ENCODE data around the gene SERAC1.
A peak's percentile ranks its signal among the peaks of the same experiment; 100 is the strongest.
"Not testable (repeated sequence)": the region's sequence is repeated elsewhere in the genome, so short reads cannot be mapped to it uniquely, and the experiment has no call there.

The SERAC1 gene

DNA sequence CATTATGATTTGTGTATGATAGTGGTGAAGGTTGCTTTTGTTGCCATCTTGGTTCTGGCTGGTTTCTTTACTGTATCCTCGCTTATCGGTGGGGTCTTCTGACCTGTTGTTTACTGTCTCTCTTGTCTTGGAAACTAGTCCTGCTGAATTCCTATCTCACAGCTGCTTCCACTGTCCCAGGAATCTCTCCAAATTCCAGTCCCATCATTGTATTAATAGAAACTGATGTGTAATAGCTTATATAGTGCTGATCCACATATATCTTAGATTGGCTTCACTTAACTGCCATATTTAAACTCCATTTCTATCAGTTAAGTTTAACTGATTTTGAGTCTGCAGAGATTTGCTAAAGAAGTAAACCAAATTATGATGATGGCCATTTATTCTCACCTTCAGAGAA lies 6.0 kb upstream of the SERAC1 start:
- DNase-seq, result no peak

GRCh38 chr6:158172001-158172400 lies 3.9 kb upstream of the SERAC1 start:
- no peak for DNase-seq

- DNase-seq, result no peak
These were observed 2.6 kb upstream of the SERAC1 start for GRCh38 chr6:158170656-158171081.

DNA sequence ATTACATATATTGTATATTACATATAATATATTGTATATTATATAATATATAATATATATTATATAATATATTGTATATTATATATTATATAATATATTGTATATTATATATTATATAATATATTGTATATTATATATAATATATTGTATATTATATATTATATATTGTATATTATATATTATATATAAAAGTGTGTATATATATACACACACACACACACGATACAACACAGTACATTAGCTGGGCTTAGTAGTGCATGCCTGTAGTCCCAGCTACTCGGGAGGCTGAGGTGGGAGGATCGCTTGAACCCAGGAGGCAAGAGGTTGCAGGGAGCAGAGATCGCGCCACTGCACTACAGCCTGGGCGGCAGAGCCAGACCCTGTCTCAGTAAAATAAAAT lies 1.6 kb upstream of the SERAC1 start:
- DNase-seq, result not testable (repeated sequence)

GRCh38 chr6:158165919-158166416 lies 2.1 kb downstream of the SERAC1 start:
- no peak for DNase-seq

DNA sequence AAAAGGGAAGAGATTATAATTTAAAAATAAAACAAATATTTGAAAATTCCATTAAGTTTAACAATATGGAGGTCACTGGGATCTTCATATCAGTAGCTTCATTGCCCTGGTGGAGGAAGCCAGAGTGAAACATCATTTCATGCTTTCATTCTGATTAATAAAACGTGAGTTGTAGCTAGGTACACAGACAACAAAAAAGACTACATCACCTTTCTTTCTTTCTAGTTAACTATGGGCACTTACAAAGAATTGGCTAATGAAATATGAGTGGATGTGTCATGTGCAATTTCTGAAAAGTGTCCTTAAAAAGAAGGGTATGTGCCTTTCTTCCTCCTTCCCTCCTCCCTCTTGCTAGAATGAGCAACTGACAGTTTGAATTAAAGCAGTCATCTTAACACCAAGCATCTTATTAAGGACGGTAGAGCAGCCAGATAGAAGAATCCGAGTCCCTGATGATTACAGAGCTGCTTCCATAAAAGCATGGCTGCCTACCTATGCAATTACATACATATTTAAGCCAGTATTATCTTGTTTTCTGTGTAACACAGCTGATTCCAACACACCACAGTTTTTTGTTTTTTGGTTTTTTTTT lies 3.4 kb downstream of the SERAC1 start:
- no peak for DNase-seq

DNA sequence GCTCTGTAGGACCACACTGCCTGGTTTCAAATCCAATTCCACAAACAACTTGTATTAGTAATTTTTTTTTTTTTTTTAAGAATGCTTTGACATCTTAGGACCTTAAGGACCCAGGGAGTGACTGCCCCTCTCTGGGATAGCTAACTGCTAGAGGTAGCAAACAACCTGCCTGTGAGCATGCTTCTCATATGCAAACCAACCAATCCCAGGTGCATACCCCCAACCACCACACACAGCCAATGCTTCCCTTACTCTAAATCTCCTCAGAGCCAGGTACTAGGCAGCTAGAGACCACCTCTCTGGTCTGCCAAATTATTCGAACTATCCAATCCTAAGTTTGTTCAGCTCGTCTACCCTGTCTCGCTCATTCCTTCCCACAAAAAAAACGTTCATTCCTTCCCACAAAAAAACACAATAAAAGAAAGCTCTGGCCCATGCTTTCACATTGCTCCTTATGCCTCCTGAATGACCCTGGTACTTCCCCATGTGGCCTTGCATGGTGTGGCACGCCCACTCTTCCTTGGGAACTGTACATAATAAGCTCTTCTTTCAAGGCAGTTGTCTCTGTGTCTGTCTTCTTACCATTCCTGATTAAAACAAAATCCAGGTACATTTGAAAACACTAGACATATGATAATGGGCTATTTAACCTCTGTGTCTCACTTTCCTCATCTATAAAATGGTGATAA lies 6.4 kb downstream of the SERAC1 start:
- no peak for DNase-seq

DNA sequence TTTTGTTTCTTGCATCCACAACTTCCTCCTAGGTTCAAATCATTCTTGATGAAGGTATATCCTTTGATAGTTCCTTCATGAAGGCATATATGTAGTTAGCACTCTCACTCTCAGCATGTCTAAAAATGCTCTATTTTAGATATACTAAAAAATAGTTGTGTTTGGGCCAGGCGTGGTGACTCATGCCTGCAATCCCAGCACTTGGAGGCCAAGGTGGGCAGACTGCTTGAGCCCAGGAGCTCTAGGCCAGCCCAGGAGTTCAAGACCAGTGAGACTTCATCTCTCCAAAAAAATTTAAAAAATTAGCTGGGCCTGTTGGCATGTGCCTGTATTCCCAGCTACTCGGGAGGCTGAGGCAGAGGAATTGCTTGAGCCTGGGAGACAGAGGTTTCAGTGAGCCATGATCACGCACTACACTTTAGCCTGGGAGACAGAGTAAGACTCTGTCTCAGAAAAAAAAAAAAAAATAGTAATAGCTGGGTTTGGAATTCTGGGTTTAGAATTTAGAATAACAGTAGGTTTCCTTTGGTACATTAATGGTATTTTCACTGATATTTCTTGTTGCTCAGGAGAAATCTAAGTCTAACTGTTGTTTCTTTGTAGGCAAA lies 7.0 kb downstream of the SERAC1 start:
- no peak for DNase-seq

GRCh38 chr6:158158748-158159147 lies 9.3 kb downstream of the SERAC1 start:
- no peak for DNase-seq

DNA sequence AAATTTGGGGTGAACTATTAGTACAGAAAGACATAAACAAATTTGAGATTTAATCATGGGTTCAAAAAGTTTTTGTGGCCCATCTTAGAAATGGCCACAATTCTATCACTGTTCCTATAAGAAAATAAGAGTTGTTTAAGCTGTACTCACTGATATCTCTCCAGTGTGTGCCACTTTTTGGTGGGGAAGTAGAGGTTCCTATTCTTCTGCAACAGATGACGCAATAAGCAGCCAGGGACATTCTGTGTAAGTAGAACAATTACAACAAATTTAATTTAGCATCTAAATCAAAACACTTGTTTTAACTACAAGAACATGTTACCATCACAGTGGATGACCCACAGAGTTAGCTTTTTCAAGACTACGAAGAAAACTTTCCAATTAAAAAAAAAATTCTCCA lies 9.9 kb downstream of the SERAC1 start:
- DNase-seq, result no peak

DNA sequence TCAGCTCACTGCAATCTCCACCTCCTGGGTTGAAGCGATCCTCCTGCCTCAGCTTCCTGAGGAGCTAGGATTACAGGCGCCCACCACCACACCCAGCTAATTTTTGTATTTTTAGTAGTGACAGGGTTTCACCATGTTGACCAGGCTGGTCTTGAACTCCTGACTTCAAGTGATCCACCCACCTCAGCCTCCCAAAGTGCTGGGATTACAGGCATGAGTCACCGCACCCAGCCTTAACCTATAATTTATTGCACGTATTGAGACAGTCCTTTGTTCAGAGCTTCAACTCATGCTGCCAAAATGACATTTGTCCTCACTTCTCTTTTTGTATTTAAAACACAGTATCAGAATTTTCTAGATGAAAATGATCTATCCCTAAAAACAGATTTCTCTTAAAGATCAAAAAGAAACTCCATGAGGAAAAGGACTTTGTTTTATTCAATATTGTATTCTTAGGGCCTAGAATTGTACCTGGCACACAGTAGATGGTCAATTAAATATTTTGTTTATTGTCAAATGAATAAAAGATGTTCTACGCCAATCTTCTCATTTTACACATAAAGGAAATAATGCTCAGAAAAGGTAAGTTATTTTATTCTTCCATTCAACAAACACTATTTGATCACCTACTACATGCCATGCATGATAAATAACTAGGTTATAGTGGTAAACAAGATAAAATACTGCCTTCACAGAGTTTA lies 10.8 kb downstream of the SERAC1 start:
- DNase-seq, result no peak

DNA sequence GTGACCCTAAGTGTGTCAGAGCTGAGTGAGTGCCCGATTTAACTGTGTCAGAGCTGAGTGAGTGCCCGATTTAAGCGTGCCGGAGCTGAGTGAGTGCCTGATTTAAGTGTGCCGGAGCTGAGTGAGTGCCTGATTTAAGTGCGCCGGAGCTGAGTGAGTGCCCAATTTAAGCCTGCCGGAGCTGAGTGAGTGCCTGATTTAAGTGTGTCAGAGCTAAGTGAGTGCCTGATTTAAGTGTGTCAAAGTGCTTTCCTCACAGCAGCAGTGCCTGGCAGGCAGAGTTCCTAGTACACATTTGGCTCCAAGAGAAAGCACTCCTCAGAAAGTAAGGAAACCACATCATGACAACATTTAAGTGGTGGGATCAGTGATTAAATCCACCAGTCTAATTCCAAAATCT lies 13.2 kb downstream of the SERAC1 start:
- no peak for DNase-seq

- no peak for DNase-seq
These were observed 14.5 kb downstream of the SERAC1 start for GRCh38 chr6:158153576-158153975.

GRCh38 chr6:158152659-158153058 lies 15.4 kb downstream of the SERAC1 start:
- DNase-seq, result no peak

DNA sequence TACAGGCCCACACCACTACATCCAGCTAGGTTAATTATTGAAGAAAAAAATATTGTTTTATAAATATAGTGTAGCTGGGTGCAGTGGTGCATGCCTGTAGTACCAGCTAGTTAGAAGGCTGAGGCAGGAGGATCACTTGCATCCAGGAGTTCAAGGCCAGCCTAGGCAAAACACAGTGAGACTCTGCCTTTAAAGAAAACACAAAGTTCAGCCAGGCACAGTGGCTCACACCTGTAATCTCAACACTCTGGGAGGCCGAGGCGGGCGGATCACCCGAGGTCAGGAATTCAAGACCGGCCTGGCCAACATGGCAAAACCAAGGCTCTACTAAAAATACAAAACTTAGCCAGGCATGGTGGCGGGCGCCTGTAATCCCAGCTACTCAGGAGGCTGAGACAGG lies 16.0 kb downstream of the SERAC1 start:
- DNase-seq, result not testable (repeated sequence)

DNA sequence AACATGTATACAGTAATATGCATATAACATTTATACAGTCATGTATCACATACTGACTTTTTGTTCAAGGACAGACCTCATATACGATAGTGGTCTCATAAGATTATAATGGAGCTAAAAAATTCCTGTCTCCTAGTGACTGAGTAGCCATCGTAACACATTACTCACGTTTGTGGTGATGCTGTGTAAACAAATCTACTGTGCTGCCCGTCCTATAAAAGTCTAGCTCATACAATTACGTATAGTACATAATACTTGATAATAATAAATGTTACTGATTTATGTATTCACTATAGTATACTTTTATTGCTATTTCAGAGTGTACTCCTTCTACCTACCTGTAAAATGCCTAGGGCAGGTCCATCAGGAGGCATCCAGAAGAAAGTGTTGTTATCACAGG lies 17.4 kb downstream of the SERAC1 start:
- no peak for DNase-seq

DNA sequence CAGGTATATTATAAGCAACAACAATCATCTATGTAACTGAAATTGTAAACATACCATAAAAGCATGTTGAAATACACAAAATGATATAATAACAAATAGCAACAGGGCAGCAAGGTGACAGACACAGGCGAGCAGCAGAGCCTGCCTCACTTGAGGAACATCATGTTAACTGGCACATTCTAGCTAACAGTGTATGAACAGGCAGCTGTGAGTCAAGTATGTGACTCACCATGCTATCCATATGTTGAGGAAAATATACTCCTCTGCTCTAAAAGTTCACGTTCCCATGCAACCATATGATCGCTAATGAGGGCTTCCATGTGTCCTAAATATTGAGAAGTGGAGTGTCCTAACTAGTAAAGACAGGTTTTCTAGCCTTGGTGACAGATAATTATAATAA lies 18.4 kb downstream of the SERAC1 start:
- no peak for DNase-seq

GRCh38 chr6:158143700-158144099 lies 24.4 kb downstream of the SERAC1 start:
- no peak for DNase-seq

DNA sequence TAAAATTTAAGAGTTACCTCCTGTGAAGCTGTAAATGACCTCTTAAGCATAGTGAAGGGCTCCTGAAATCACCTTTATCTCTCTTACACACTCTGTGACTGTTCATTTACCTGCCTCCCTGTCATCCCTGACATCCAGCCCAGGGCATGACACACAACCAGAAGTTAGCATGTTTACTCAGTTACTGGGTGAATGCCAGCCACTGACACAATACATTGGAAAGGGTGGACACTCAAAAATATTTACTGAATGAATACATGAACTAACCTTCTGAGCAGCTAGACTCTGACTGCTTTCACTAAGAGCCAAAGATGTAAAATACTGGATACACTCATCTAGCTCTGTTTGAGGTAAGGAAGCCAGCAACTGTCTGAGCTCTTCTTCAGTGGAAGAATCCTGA lies 25.3 kb downstream of the SERAC1 start:
- DNase-seq, result no peak

DNA sequence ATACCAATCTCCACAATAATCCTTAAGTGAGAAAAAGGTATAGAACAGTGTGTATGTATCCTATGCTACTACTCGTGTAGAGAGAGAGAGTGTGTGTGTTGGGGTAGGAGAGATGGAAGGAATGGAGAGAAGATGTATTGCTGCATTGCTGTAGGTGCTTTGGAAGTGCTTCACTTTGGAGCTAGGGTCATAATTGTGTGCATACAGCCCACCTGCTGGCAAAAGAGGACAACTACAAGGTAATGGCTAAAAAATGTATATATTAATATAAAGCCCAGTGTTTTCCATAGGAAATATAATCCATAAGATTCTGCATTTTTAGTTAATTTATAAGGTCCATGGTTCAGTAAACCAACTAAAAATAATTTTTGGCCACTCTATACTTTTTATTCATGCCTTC lies 36.1 kb downstream of the SERAC1 start:
- peak; percentile 1 for DNase-seq

- DNase-seq, result no peak
These were observed 42.8 kb downstream of the SERAC1 start for GRCh38 chr6:158125271-158125670.

DNA sequence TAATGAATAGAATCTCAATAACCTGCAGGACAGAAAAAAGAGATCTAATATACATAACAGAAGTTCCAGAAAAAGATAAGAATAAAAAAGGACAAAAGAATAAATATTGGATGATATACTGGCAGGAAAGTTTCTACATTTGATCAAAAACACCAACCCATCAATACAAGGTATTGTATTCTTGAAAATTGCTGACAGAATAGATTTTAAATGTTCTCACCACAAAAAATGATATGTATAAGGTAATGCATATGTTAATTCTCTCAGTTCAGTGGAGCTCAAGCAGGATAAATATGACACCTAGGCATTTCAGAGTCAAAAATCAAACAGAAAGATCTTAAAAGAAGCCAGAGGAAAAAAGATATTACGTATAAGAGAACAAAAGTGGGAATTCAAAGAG lies 43.8 kb downstream of the SERAC1 start:
- DNase-seq, result no peak

GRCh38 chr6:158122048-158122447 lies 46.0 kb downstream of the SERAC1 start:
- no peak for DNase-seq

DNA sequence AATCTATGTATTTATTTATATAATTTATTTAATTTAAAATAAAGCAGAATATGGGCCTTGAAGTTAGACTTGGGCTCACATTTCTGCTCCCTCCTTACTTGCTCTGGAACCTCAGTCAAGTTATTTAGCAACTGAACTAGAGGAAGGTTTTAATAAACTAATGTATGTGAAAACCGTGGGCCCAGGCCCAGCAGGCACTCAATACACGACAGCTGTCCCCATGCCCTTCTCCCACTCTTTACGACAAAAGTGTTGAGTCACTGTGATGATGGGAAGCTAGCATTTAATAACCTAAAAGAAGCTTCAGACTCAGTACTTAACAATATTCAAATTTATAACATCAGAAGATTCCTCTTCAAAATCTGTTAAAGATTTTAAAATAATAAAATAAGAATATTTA lies 46.7 kb downstream of the SERAC1 start:
- DNase-seq, result no peak

All from NCI-H1092 treated with DMSO at 0.1 percent for 48 hours (cell line).